ENCODE results near the gene KRTAP5-5.
"Not testable (repeated sequence)": the region's sequence is repeated elsewhere in the genome, so short reads cannot be mapped to it uniquely, and the experiment has no call there.

KRTAP5-5 gene

GRCh38 chr11:1598816-1599215 lies 30.8 kb upstream of the KRTAP5-5 start:
- TF ChIP-seq RARB (CRISPR knock-in tag; IDR thresholded peaks at IDR 0.05) (no peak), ISL1 (CRISPR knock-in tag; IDR thresholded peaks at IDR 0.05) (no peak), TSHZ2 (CRISPR knock-in tag; IDR thresholded peaks at IDR 0.05) (no peak), PATZ1 (CRISPR knock-in tag; IDR thresholded peaks at IDR 0.05; ENCODE audit: borderline replicate concordance) (no peak), OSR1 (CRISPR knock-in tag; IDR thresholded peaks at IDR 0.05) (no peak), GLIS3 (CRISPR knock-in tag; IDR thresholded peaks at IDR 0.05) (no peak), ZFP3 (CRISPR knock-in tag; IDR thresholded peaks at IDR 0.05) (no peak), ZNF70 (CRISPR knock-in tag; IDR thresholded peaks at IDR 0.05) (no peak), SNAI2 (CRISPR knock-in tag; IDR thresholded peaks at IDR 0.05) (no peak)
- no peak for ATAC-seq

GRCh38 chr11:1600626-1601025 lies 28.9 kb upstream of the KRTAP5-5 start:
- no peak for TF ChIP-seq CSRNP3 (CRISPR knock-in tag; IDR thresholded peaks at IDR 0.05)
- no peak for TF ChIP-seq GLIS3 (CRISPR knock-in tag; IDR thresholded peaks at IDR 0.05)
- no peak for TF ChIP-seq TOX (CRISPR knock-in tag; IDR thresholded peaks at IDR 0.05; ENCODE audit: borderline replicate concordance)
- no peak for TF ChIP-seq RARB (CRISPR knock-in tag; IDR thresholded peaks at IDR 0.05)
- TF ChIP-seq TCF4 (CRISPR knock-in tag; IDR thresholded peaks at IDR 0.05; ENCODE audit: borderline replicate concordance), result no peak
- TF ChIP-seq ZNF565 (CRISPR knock-in tag; conservative IDR thresholded peaks at IDR 0.05; ENCODE audit: low read depth), result no peak
- TF ChIP-seq CSDC2 (CRISPR knock-in tag; IDR thresholded peaks at IDR 0.05), result no peak
- no peak for TF ChIP-seq ZC3H10 (CRISPR knock-in tag; IDR thresholded peaks at IDR 0.05)
- no peak for TF ChIP-seq ESRRG (CRISPR knock-in tag; IDR thresholded peaks at IDR 0.05)
- no peak for ATAC-seq

GRCh38 chr11:1601663-1602062 lies 27.9 kb upstream of the KRTAP5-5 start:
- not testable (repeated sequence) for ATAC-seq

- no peak for ATAC-seq
- no peak for TF ChIP-seq BACH2 (CRISPR knock-in tag; IDR thresholded peaks at IDR 0.05; ENCODE audit: borderline replicate concordance)
These were observed 25.9 kb upstream of the KRTAP5-5 start for GRCh38 chr11:1603629-1604028.

- no peak for ATAC-seq
- no peak for TF ChIP-seq PPARA (CRISPR knock-in tag; IDR thresholded peaks at IDR 0.05; ENCODE audit: borderline replicate concordance)
- no peak for TF ChIP-seq ZNF8 (CRISPR knock-in tag; IDR thresholded peaks at IDR 0.05)
- no peak for TF ChIP-seq CREB5 (CRISPR knock-in tag; IDR thresholded peaks at IDR 0.05; ENCODE audit: low read depth)
- TF ChIP-seq TOX (CRISPR knock-in tag; IDR thresholded peaks at IDR 0.05; ENCODE audit: borderline replicate concordance), result no peak
- no peak for TF ChIP-seq ZC3H10 (CRISPR knock-in tag; IDR thresholded peaks at IDR 0.05)
- no peak for TF ChIP-seq BACH2 (CRISPR knock-in tag; IDR thresholded peaks at IDR 0.05; ENCODE audit: borderline replicate concordance)
- TF ChIP-seq RARB (CRISPR knock-in tag; IDR thresholded peaks at IDR 0.05), result no peak
- no peak for TF ChIP-seq ISL1 (CRISPR knock-in tag; IDR thresholded peaks at IDR 0.05)
- TF ChIP-seq OSR1 (CRISPR knock-in tag; IDR thresholded peaks at IDR 0.05), result no peak
- TF ChIP-seq TSHZ2 (CRISPR knock-in tag; IDR thresholded peaks at IDR 0.05), result no peak
These were observed 25.4 kb upstream of the KRTAP5-5 start for GRCh38 chr11:1604181-1604580.

All from SK-N-SH treated with all-trans-retinoic acid at 6 μM for 48 hours (cell line).